Large intestine (tissue), 3 donors: ENCODE measurements around the gene MRPS16. TPM values are rescaled to one million over a fixed set of nuclear protein-coding genes. Genes with fewer than 3 reads are reported as not detected.
"Not testable (repeated sequence)": the region's sequence is repeated elsewhere in the genome, so short reads cannot be mapped to it uniquely, and the experiment has no call there.

Source experiments
- DNase-seq, 2 donors: peaks; one replicate each; pipeline versions ENCODE4 v3.0.0 to v3.0.0-alpha.2; 2013
- H3K27ac ChIP-seq: one replicate; pipeline ENCODE4 v1.5.1; 2013; ENCODE audit warnings: low read length
- H3K27me3 ChIP-seq: 2 replicates; pipeline ENCODE4 v1.6.1; 2013; ENCODE audit warnings: low read length; ENCODE audit not compliant: control insufficient read depth, insufficient read depth
- H3K36me3 ChIP-seq: 2 replicates; pipeline ENCODE4 v1.6.1; 2013; ENCODE audit warnings: low read length; ENCODE audit not compliant: control insufficient read depth, insufficient read depth
- H3K4me1 ChIP-seq: one replicate; pipeline ENCODE4 v1.6.1; 2013; ENCODE audit warnings: low read length; ENCODE audit not compliant: control insufficient read depth, insufficient read depth
- H3K4me3 ChIP-seq: one replicate; pipeline ENCODE4 v1.5.1; 2013; ENCODE audit warnings: low read length
- H3K9me3 ChIP-seq: one replicate; pipeline ENCODE4 v1.6.1; 2013; ENCODE audit warnings: mild to moderate bottlenecking, low read depth, low read length, moderate library complexity; ENCODE audit not compliant: control insufficient read depth
- WGBS: methylation state at CpG from one replicate; pipeline ENCODE4 v1.1.5; 2013; ENCODE audit warnings: low lambda C conversion rate; ENCODE audit not compliant: insufficient coverage; 5-methylcytosine and 5-hydroxymethylcytosine counted together
- polyA plus RNA-seq: library from polyadenylated mRNA; unstranded; fragments of 120-200 nt; gene quantifications from one replicate; pipeline ENCODE4 v1.2.1, GENCODE V29; 2013

The MRPS16 gene
- polyA plus RNA-seq, 1 donor = 77.1 TPM

GRCh38 chr10:73262880-73263555, 10.6 kb upstream of the MRPS16 start:
- Histone ChIP-seq H3K27me3 (no peaks in the 10 kb centered on the region), H3K9me3 (peaks cover 3% of the 10 kb centered on the region), H3K27ac (no peak overlapping the region), H3K36me3 (no peaks in the 10 kb centered on the region), H3K4me1 (no peaks in the 10 kb centered on the region), H3K4me3 (no peak overlapping the region)
- 44% methylated on average over 2 of the region's 5 CpGs for WGBS
- no peak for DNase-seq

GRCh38 chr10:73262105-73262730, 9.8 kb upstream of the MRPS16 start:
- H3K4me3 ChIP-seq = no peak overlapping the region
- no peaks in the 10 kb centered on the region for H3K36me3 ChIP-seq
- no peak for DNase-seq
- no peak overlapping the region for H3K27ac ChIP-seq
- no peaks in the 10 kb centered on the region for H3K27me3 ChIP-seq
- 71% methylated on average over 1 of the region's 4 CpGs for WGBS
- H3K9me3 ChIP-seq = peaks cover 3% of the 10 kb centered on the region
- H3K4me1 ChIP-seq = no peaks in the 10 kb centered on the region

GRCh38 chr10:73261362-73261995, 9.0 kb upstream of the MRPS16 start:
- H3K27ac ChIP-seq = no peak overlapping the region
- no CpG with 5 or more reads among the region's 9 CpGs for WGBS
- peaks cover 3% of the 10 kb centered on the region for H3K9me3 ChIP-seq
- H3K27me3 ChIP-seq = no peaks in the 10 kb centered on the region
- H3K4me3 ChIP-seq = no peak overlapping the region
- no peak for DNase-seq
- H3K36me3 ChIP-seq = no peaks in the 10 kb centered on the region
- H3K4me1 ChIP-seq = no peaks in the 10 kb centered on the region

GRCh38 chr10:73258612-73259011, 6.2 kb upstream of the MRPS16 start:
- not testable (repeated sequence) for H3K9me3 ChIP-seq, DNase-seq, H3K27ac ChIP-seq, H3K27me3 ChIP-seq, H3K4me1 ChIP-seq, H3K36me3 ChIP-seq, H3K4me3 ChIP-seq
- no CpG with 5 or more reads among the region's 10 CpGs for WGBS

GRCh38 chr10:73253225-73253555, 746 bp upstream of the MRPS16 start:
- peaks cover 6% of the 10 kb centered on the region for H3K4me1 ChIP-seq
- no peaks in the 10 kb centered on the region for H3K27me3 ChIP-seq
- H3K27ac ChIP-seq = peak overlapping the region; percentile 97
- H3K9me3 ChIP-seq = no peaks in the 10 kb centered on the region
- WGBS = no CpG with 5 or more reads among the region's 4 CpGs
- H3K36me3 ChIP-seq = peaks cover 16% of the 10 kb centered on the region
- peak overlapping the region; percentile 76 for H3K4me3 ChIP-seq
- DNase-seq = no peak

GRCh38 chr10:73251683-73252444, 580 bp downstream of the MRPS16 start:
- H3K4me3 ChIP-seq = peak overlapping the region; percentile 76
- peak overlapping the region; percentile 97 for H3K27ac ChIP-seq
- no peaks in the 10 kb centered on the region for H3K9me3 ChIP-seq
- WGBS = no CpG with 5 or more reads among the region's 23 CpGs
- H3K27me3 ChIP-seq = no peaks in the 10 kb centered on the region
- peak in 1 of 2 donors; percentile 24 for DNase-seq
- peaks cover 16% of the 10 kb centered on the region for H3K36me3 ChIP-seq
- peaks cover 6% of the 10 kb centered on the region for H3K4me1 ChIP-seq

- no peak overlapping the region for H3K27ac ChIP-seq
- peaks cover 8% of the 10 kb centered on the region for H3K4me1 ChIP-seq
- no CpG with 5 or more reads among the region's 5 CpGs for WGBS
- no peaks in the 10 kb centered on the region for H3K27me3 ChIP-seq
- H3K4me3 ChIP-seq = no peak overlapping the region
- H3K36me3 ChIP-seq = peaks cover 31% of the 10 kb centered on the region
- no peak for DNase-seq
- H3K9me3 ChIP-seq = no peaks in the 10 kb centered on the region
These were observed 4.2 kb downstream of the MRPS16 start for GRCh38 chr10:73248259-73248724.

GRCh38 chr10:73247509-73248258, 4.8 kb downstream of the MRPS16 start:
- DNase-seq = no peak
- H3K36me3 ChIP-seq = peaks cover 33% of the 10 kb centered on the region
- peaks cover 8% of the 10 kb centered on the region for H3K4me1 ChIP-seq
- no CpG with 5 or more reads among the region's 4 CpGs for WGBS
- peak overlapping the region; percentile 95 for H3K27ac ChIP-seq
- H3K27me3 ChIP-seq = no peaks in the 10 kb centered on the region
- H3K4me3 ChIP-seq = peak overlapping the region; percentile 92
- H3K9me3 ChIP-seq = no peaks in the 10 kb centered on the region

- peaks cover 8% of the 10 kb centered on the region for H3K4me1 ChIP-seq
- peak; percentile 97 for DNase-seq
These were observed 5.6 kb downstream of the MRPS16 start, which contains the start of gene DNAJC9 for GRCh38 chr10:73246646-73247508. Gene DNAJC9, minus strand, starts transcription at chr10:73247255. Its CDS starts 66 bp downstream, at chr10:73247189.

More at GRCh38 chr10:73246646-73247508, 5.6 kb downstream of the MRPS16 start, which contains the start of gene DNAJC9:
- H3K27ac ChIP-seq = peak within 1 kb of the TSS; percentile 95
- WGBS = 0% methylated on average over 2 of the region's 78 CpGs
- peaks cover 33% of the 10 kb centered on the region for H3K36me3 ChIP-seq
- H3K9me3 ChIP-seq = no peaks in the 10 kb centered on the region
- H3K4me3 ChIP-seq = peak within 1 kb of the TSS; percentile 92
- no peaks in the 10 kb centered on the region for H3K27me3 ChIP-seq
